ENCODE results near the gene RNF8. TPM values are rescaled to one million over a fixed set of nuclear protein-coding genes. Genes with fewer than 3 reads are reported as not detected.
A peak's percentile ranks its signal among the peaks of the same experiment; 100 is the strongest.

The RNF8 gene
- 17.3 and 17.7 TPM in 2 replicates for total RNA-seq (2022)
- percentile 64 among the genes with signal in this experiment for Bru-seq, nascent RNA
- BruChase-seq, experiment 1, labeled RNA remaining after a 2-hour chase: percentile 66 among the genes with signal in this experiment
- BruChase-seq, experiment 2, labeled RNA remaining after a 6-hour chase: percentile 60 among the genes with signal in this experiment
- long read RNA-seq, full-length matches to known transcripts: 31 of 39 reads
- long read RNA-seq, partial matches to known transcripts: 2 of 39 reads
- long read RNA-seq, other reads (novel, unspliced or antisense): 6 of 39 reads

- POLR2A ChIA-PET: interaction anchor here (0.6 kb wide), 1 partner anchor 1349 kb away, joined by 3 read pairs; no protein-coding TSS in a partner anchor
- BruUV-seq (replicated peaks): no TSS peak
- no peaks in the 10 kb centered on the region for H3K27me3 ChIP-seq (replicated peaks; ENCODE audit: control insufficient read depth, insufficient read depth, low read length)
- peak within 1 kb of the TSS; percentile 91 for H3K4me3 ChIP-seq (ENCODE audit: low read depth, low read length)
- peak; percentile 90 to 93 for DNase-seq
- H3K4me1 ChIP-seq: peaks cover 8% of the 10 kb centered on the region; the same call in 1 of the 2 replicates
- no peaks in the 10 kb centered on the region for H3K27me3 Mint-ChIP-seq (ENCODE audit: insufficient read depth, unreplicated experiment)
- no peaks in the 10 kb centered on the region for H3K9me3 Mint-ChIP-seq (ENCODE audit: unreplicated experiment)
- H3K36me3 Mint-ChIP-seq (ENCODE audit: insufficient read depth, unreplicated experiment): peaks cover 11% of the 10 kb centered on the region
- CTCF ChIA-PET: interaction anchor here (0.6 to 1.2 kb wide), 3 partner anchors 28 to 700 kb away, joined by 3 to 7 read pairs (median 6); no protein-coding TSS in a partner anchor
- H3K27ac Mint-ChIP-seq (ENCODE audit: unreplicated experiment): peak within 1 kb of the TSS; percentile 88
- no peak for TF ChIP-seq CTCF (IDR thresholded peaks at IDR 0.05; ENCODE audit: insufficient read depth in 1 of 2, low read depth in 1 of 2, low read length in 1 of 2, severe bottlenecking in 1 of 2, unreplicated experiment in 1 of 2)
- H3K36me3 ChIP-seq (ENCODE audit: control insufficient read depth, insufficient read depth, low read length): no peaks in the 10 kb centered on the region
- peak within 1 kb of the TSS; percentile 84 for H3K4me3 Mint-ChIP-seq (ENCODE audit: unreplicated experiment)
- H3K9me3 ChIP-seq: no peaks in the 10 kb centered on the region
- intact Hi-C loops (cut with micrococcal nuclease; ENCODE audit: unreplicated experiment): no loop called here
- H3K4me1 Mint-ChIP-seq (ENCODE audit: low read depth, unreplicated experiment): peaks cover 16% of the 10 kb centered on the region
These were observed at the start of gene RNF8 for GRCh38 chr6:37353761-37354525. RNF8 (plus strand) TSS chr6:37353983; CDS start chr6:37354165, 182 bp downstream.

GRCh38 chr6:37304766-37305165, 49.0 kb upstream of the RNF8 start:
- H3K36me3 ChIP-seq (ENCODE audit: control insufficient read depth, insufficient read depth, low read length): peaks cover 3% of the 10 kb centered on the region; the same call in 1 of the 2 replicates
- intact Hi-C loops (cut with micrococcal nuclease; ENCODE audit: unreplicated experiment): loop anchor here (5.0 kb wide), 1 partner anchor 282 kb away; no protein-coding TSS in a partner anchor
- CTCF ChIA-PET: no interaction called here
- H3K4me3 ChIP-seq (ENCODE audit: low read depth, low read length): no peak overlapping the region
- Mint-ChIP-seq H3K9me3 (ENCODE audit: unreplicated experiment) (no peaks in the 10 kb centered on the region), H3K4me1 (ENCODE audit: low read depth, unreplicated experiment) (peaks cover 17% of the 10 kb centered on the region), H3K36me3 (ENCODE audit: insufficient read depth, unreplicated experiment) (peaks cover 45% of the 10 kb centered on the region), H3K27me3 (ENCODE audit: insufficient read depth, unreplicated experiment) (no peaks in the 10 kb centered on the region), H3K4me3 (ENCODE audit: unreplicated experiment) (no peak overlapping the region), H3K27ac (ENCODE audit: unreplicated experiment) (no peak overlapping the region)
- DNase-seq: no peak
- no peaks in the 10 kb centered on the region for H3K27me3 ChIP-seq (replicated peaks; ENCODE audit: control insufficient read depth, insufficient read depth, low read length)
- H3K4me1 ChIP-seq: peaks cover 14% of the 10 kb centered on the region
- no peak for TF ChIP-seq CTCF (IDR thresholded peaks at IDR 0.05; ENCODE audit: insufficient read depth in 1 of 2, low read depth in 1 of 2, low read length in 1 of 2, severe bottlenecking in 1 of 2, unreplicated experiment in 1 of 2)
- POLR2A ChIA-PET: no interaction called here
- no TSS peak for BruUV-seq (replicated peaks)
- H3K9me3 ChIP-seq: no peaks in the 10 kb centered on the region

GRCh38 chr6:37305841-37306425, 47.9 kb upstream of the RNF8 start:
- Mint-ChIP-seq H3K27ac (ENCODE audit: unreplicated experiment) (no peak overlapping the region), H3K4me3 (ENCODE audit: unreplicated experiment) (no peak overlapping the region), H3K9me3 (ENCODE audit: unreplicated experiment) (no peaks in the 10 kb centered on the region), H3K27me3 (ENCODE audit: insufficient read depth, unreplicated experiment) (no peaks in the 10 kb centered on the region), H3K4me1 (ENCODE audit: low read depth, unreplicated experiment) (peaks cover 17% of the 10 kb centered on the region), H3K36me3 (ENCODE audit: insufficient read depth, unreplicated experiment) (peaks cover 37% of the 10 kb centered on the region)
- TF ChIP-seq CTCF (IDR thresholded peaks at IDR 0.05; ENCODE audit: insufficient read depth in 1 of 2, low read depth in 1 of 2, low read length in 1 of 2, severe bottlenecking in 1 of 2, unreplicated experiment in 1 of 2): no peak
- ChIA-PET POLR2A (no interaction called here), CTCF (interaction anchor here (1.2 kb wide), 1 partner anchor 9 kb away, joined by 3 read pairs; no protein-coding TSS in a partner anchor)
- Histone ChIP-seq H3K4me1 (peaks cover 14% of the 10 kb centered on the region), H3K27me3 (replicated peaks; ENCODE audit: control insufficient read depth, insufficient read depth, low read length) (no peaks in the 10 kb centered on the region), H3K4me3 (ENCODE audit: low read depth, low read length) (no peak overlapping the region), H3K9me3 (no peaks in the 10 kb centered on the region), H3K36me3 (ENCODE audit: control insufficient read depth, insufficient read depth, low read length) (peaks cover 3% of the 10 kb centered on the region; the same call in 1 of the 2 replicates)
- DNase-seq: no peak
- intact Hi-C loops (cut with micrococcal nuclease; ENCODE audit: unreplicated experiment): no loop called here
- BruUV-seq (replicated peaks): no TSS peak

Data from Caco-2 (cell line).